SJSA1 (cell line): ENCODE data around the gene PCMTD2. TPM values are rescaled to one million over a fixed set of nuclear protein-coding genes. Genes with fewer than 3 reads are reported as not detected.
"Not testable (repeated sequence)": the region's sequence is repeated elsewhere in the genome, so short reads cannot be mapped to it uniquely, and the experiment has no call there.

ENCODE experiments used
- DNase-seq, 2 experiments: peaks; one replicate each; pipeline ENCODE4 v3.0.0-alpha.2; 2015 to 2020; ENCODE audit warnings: low spot score in 2 of 2, low read depth in 1 of 2
- H3K27ac ChIP-seq: fragments of 250-450 bp; sonication (Bioruptor Pico); 2 replicates; pipeline ENCODE4 v1.5.1; 2020; ENCODE audit warnings: mild to moderate bottlenecking, moderate library complexity
- H3K27me3 ChIP-seq: fragments of 250-450 bp; sonication (Bioruptor Pico); replicated peaks from 2 replicates; pipeline ENCODE4 v1.5.1; 2020; ENCODE audit warnings: mild to moderate bottlenecking, moderate library complexity
- H3K36me3 ChIP-seq: fragments of 250-450 bp; sonication (Bioruptor Pico); 2 replicates; pipeline ENCODE4 v1.5.1; 2020; ENCODE audit warnings: mild to moderate bottlenecking
- H3K4me1 ChIP-seq: fragments of 250-450 bp; sonication (Bioruptor Pico); replicated peaks from 2 replicates; pipeline ENCODE4 v1.6.1; 2021; ENCODE audit warnings: mild to moderate bottlenecking
- H3K4me3 ChIP-seq: fragments of 250-450 bp; sonication (Bioruptor Pico); 2 replicates; pipeline ENCODE4 v1.5.1; 2020; ENCODE audit warnings: mild to moderate bottlenecking
- H3K9me3 ChIP-seq: fragments of 250-450 bp; sonication (Bioruptor Pico); replicated peaks from 2 replicates; pipeline ENCODE4 v1.5.1; 2020; ENCODE audit warnings: mild to moderate bottlenecking
- total RNA-seq: library from RNA; depleted of rRNA; stranded (reverse); fragments of >200 nt; shearing (Covaris generic); gene quantifications from 2 replicates; pipeline ENCODE4 v1.2.3, GENCODE V29; 2014; rRNA removed

Gene PCMTD2
- total RNA-seq, 1 experiment from 2014 or later = 12.4 TPM

DNA sequence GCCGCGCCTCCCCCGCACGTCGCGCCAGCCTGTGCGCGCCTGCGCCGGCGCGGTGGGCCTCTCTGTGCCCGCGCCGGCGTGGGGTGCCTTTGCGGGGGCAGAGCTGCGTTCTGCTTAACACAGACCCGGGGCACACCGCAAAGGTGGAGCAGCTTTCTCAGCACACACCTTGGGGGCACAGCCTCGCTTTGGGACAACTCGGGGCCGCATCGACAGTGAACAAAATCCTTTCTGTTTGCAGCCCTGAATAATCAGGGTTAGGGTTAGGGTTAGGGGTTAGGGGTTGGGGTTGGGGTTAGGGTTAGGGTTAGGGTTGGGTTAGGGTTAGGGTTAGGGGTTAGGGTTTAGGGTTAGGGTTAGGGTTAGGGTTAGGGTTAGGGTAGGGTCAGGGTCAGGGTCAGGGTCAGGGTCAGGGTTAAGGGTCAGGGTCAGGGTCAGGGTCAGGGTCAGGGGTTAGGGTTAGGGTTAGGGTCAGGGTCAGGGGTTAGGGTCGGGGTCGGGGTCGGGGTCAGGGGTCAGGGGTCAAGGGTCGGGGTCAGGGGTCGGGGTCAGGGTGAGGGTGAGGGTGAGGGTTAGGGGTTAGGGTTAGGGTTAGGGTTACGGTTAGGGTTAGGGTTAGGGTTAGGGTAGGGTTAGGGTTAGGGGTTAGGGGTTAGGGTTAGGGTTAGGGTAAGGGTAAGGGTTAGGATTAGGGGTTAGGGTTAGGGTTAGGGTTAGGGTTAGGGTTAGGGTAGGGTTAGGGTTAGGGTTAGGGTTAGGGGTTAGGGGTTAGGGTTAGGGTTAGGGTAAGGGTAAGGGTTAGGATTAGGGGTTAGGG, 31.1 kb downstream of the PCMTD2 start:
- not testable (repeated sequence) for H3K27me3 ChIP-seq, H3K9me3 ChIP-seq, DNase-seq, H3K27ac ChIP-seq, H3K36me3 ChIP-seq, H3K4me3 ChIP-seq, H3K4me1 ChIP-seq

DNA sequence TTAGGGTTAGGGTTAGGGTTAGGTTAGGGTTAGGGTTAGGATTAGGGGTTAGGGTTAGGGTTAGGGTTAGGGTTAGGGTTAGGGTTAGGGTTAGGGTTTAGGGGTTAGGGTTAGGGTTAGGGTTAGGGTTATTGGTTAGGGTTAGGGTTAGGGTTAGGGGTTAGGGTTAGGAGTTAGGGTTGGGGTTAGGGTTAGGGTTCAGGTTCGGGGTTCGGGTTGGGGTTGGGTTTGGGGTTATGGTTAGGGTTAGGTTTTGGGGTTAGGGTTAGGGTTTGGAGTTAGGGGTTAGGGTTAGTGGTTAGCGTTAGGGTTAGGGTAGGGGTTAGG, 31.7 kb downstream of the PCMTD2 start:
- H3K4me1 ChIP-seq, DNase-seq, H3K9me3 ChIP-seq, H3K27ac ChIP-seq, H3K36me3 ChIP-seq, H3K27me3 ChIP-seq, H3K4me3 ChIP-seq: not testable (repeated sequence)

DNA sequence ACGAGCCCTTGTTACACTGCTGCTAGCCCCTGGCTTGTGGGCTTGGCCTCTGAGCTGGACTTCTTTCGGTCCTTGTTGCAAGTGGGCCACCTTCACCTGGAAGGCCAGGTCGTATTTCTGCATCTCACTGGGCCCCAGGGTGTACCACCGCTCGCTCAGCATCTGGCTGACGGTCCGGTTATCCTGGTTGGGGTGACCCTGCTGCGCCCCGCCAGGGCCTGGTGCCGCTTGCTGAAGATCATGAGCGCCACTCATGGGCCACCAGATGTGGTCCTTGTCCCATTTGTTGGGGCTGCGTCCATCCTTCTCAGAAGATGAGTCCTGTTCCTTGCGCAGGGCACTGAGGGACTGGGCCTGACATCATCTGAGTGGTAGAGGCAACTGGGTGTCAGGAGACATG, 36.6 kb downstream of the PCMTD2 start:
- not testable (repeated sequence) for H3K4me1 ChIP-seq, H3K27ac ChIP-seq, H3K27me3 ChIP-seq, DNase-seq, H3K4me3 ChIP-seq, H3K36me3 ChIP-seq, H3K9me3 ChIP-seq

DNA sequence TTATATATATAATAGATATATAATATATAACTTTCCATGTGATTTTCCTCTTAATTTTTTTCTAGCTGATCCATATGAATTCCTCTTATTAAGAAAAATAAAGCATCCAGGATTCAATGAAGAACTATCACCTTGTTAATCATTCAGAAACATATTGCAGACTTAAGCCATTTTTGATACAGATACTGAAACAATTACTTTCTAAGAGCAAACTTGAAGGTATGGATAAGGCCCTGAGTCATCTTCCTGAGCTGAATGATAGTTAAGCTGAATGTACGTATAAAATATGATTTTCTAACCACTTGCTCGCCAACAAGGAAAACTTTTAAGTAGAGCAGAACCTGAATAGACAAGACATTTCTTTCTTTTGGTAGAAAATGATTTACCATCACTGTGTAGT, 47.5 kb downstream of the PCMTD2 start:
- H3K4me3 ChIP-seq, H3K4me1 ChIP-seq, H3K36me3 ChIP-seq, H3K27me3 ChIP-seq, DNase-seq, H3K9me3 ChIP-seq, H3K27ac ChIP-seq: not testable (repeated sequence)

DNA sequence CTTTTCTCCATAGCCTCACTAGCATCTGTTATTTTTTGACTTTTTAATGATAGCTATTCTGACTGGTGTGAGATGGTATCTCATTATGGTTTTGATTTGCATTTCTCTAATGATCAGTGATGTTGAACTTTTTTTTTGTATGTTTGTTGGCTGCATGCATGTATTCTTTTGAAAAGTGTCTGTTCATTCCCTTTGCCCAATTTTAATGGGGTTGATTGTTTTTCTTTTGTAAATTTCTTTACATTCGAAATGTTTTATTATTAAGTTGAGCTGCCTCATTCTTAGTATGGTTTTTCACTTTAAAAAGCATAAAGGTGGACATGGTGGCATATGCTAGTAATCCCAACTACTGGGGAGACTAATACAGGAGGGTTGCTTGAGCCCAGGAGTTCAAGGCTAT, 58.2 kb downstream of the PCMTD2 start:
- H3K36me3 ChIP-seq, H3K27me3 ChIP-seq, DNase-seq, H3K4me1 ChIP-seq, H3K4me3 ChIP-seq, H3K27ac ChIP-seq, H3K9me3 ChIP-seq: not testable (repeated sequence)

DNA sequence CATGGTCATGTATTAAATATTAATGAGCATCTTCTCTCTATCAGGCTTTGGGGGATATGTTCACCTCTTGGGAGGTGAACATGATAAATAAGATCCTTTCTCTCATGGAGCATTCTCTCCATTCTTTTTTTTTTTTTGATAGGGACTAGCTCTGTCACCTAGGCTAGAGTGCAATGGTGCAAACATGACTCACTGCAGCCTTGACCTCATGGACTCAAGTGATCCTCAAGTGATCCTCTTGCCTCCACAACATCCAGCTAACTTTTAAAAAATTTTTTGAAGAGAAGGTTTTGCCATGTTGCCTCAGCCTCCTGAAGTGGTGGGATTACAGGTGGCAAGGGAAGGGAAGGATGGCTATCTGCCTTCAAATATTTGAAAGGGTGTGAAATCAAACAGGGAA, 59.8 kb downstream of the PCMTD2 start:
- not testable (repeated sequence) for H3K27ac ChIP-seq, H3K9me3 ChIP-seq, H3K4me1 ChIP-seq, DNase-seq, H3K4me3 ChIP-seq, H3K27me3 ChIP-seq, H3K36me3 ChIP-seq

DNA sequence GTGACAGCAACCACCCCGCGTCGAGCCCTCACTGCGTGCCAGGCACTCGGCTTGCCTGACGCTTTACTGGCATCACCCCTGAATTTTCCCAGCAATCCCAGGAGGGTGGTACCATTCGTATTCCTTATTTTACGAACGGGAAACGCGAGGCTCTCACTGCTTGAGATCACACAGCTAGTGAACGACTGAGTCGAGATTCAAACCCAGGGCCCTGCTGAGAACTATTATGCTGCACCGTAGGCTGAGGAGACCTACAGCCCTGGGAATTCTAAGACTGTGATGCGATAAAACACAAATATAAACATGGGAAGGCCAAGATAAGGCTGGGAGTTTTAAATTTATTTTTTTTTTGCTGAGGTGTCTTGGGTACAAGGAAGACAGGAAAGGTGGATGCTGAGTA, 60.3 kb downstream of the PCMTD2 start:
- H3K36me3 ChIP-seq, H3K9me3 ChIP-seq, H3K27ac ChIP-seq, H3K27me3 ChIP-seq, H3K4me1 ChIP-seq, H3K4me3 ChIP-seq, DNase-seq: not testable (repeated sequence)

DNA sequence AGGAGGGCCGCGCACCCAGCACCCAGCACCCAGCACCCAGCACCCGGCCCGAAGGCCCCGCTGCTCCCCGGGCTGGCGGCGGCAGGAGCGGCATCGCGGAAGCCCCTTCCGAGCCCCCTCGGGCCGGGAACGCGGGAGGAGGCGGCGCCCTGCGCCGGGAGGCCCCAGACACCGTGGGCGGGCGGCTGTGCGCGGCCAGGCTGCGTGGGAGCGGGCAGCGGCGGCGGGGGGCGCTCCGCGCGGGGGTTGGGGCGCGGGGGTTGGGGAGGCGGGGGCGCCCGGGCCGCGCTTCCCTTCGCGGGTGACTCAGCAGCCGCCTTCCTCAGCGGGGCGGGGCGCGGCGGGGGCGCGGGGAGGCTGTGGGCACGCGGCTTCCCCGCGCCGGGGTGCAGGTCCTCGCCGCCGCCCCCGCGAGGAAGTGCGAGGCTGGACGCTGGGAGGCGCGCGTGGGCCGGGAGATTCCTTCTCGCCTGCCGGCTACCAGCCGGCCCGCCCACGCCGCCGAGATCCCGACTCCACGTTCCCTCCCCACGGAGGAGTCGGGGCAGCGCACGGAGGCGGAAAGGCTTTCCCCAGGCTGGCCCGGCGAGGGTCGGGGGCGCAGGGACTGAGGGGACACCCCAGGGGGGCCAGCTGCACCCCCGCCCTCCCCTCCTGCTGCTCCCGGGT, 61.0 kb downstream of the PCMTD2 start:
- not testable (repeated sequence) for H3K27me3 ChIP-seq, DNase-seq, H3K4me3 ChIP-seq, H3K36me3 ChIP-seq, H3K4me1 ChIP-seq, H3K27ac ChIP-seq, H3K9me3 ChIP-seq

DNA sequence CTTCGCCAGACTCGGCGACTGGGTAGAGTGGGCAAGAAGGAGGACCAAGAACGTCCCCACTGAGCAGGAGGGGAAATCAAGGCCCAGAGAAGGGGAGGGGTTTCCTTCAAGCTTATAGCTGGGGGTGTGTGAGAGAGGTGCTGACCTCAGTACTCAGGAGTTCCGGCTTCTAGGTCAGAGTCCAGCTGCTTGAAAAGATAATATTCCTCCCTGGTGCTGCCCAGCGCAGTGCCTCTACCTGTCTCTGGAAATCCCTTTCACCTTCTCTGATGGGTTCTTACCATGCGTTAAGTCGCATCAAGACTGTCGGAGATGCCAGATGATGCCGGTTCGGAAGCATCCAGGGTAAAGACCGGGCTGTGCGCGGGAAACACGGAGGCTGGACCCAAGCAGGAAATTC, 61.8 kb downstream of the PCMTD2 start:
- H3K36me3 ChIP-seq, H3K27ac ChIP-seq, H3K4me1 ChIP-seq, H3K9me3 ChIP-seq, DNase-seq, H3K4me3 ChIP-seq, H3K27me3 ChIP-seq: not testable (repeated sequence)

DNA sequence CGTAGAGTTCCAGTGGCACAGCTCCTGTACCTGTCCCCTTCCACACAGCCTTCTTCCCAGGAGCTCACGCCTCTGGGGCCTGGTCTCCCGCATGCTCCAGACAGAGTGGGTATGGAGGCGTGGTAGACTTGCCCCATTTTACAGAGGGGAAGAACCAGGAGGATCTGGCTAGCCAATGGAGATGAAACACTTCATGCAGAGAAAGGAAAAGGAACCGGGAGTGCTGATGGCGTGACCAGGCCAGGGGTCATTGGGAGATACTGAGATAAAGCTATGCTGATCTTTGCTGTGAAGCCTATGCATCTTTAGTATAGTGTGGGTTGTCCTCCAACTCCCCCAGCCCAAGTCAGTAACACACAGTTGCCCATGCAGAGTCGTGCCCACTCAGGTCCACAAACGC, 62.5 kb downstream of the PCMTD2 start:
- H3K4me3 ChIP-seq, DNase-seq, H3K27me3 ChIP-seq: not testable (repeated sequence)

DNA sequence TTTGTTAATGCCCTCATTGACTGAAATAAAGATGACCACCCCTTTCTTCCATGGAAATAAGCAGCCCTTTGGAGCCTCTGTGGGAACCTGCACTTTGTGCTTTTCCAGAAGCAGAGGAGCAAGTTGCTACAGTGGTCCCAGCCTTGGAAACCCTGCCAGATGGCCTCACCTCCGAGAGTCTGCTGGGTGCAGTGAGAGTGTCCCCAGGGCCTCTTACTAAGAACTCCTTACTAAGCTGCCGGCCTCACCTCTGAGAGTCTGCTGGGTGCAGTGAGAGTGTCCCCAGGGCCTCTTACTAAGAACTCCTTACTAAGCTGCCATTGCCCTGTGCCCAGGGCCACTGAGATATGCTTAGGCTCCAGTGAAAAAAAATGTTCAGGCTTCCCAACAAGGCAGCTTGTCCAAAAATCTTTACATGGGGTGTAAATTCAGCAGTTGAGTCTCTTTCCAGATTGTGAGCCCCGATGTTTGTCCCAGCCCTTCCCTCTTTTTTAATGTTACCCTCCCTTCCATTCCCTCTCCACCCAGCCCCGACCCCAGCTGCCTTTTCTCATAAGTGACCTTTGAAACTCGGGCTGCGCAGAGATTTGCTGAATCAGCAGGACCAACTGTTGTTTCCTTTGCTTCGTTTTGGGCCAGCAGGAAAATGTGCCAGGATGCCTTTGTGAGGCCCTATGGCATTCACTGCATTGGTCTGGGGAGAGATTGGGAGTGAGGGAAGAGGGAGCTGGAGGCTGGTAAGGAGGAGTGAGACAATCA, 66.7 kb downstream of the PCMTD2 start:
- not testable (repeated sequence) for H3K27me3 ChIP-seq, H3K27ac ChIP-seq, H3K4me1 ChIP-seq, H3K9me3 ChIP-seq, H3K36me3 ChIP-seq, DNase-seq, H3K4me3 ChIP-seq

More for the DNA sequence above, 62.5 kb downstream of the PCMTD2 start:
- H3K27ac ChIP-seq, H3K4me1 ChIP-seq, H3K36me3 ChIP-seq, H3K9me3 ChIP-seq: not testable (repeated sequence)

Other genes starting within 250 kb of the PCMTD2 start
- 0.24 and 0.94 TPM in 2 replicates for gene C20orf204, start 219.6 kb upstream of the PCMTD2 start, total RNA-seq
- gene SOX18, start 206.1 kb upstream of the PCMTD2 start, total RNA-seq = 61.7 and 70.0 TPM in 2 replicates
- 120 and 139 TPM in 2 replicates for gene TCEA2, start 192.6 kb upstream of the PCMTD2 start, total RNA-seq
- 18.5 and 21.3 TPM in 2 replicates for gene RGS19, start 176.2 kb upstream of the PCMTD2 start, total RNA-seq
- 0.09 and 0.16 TPM in 2 replicates for gene OPRL1, start 175.7 kb upstream of the PCMTD2 start, total RNA-seq
- 0.24 and 6.6 TPM in 2 replicates for gene LKAAEAR1, start 171.3 kb upstream of the PCMTD2 start, total RNA-seq
- gene NPBWR2, start 148.2 kb upstream of the PCMTD2 start, total RNA-seq = not detected in 2 replicates
- gene MYT1, start 91.3 kb upstream of the PCMTD2 start, total RNA-seq = not detected in 2 replicates